KMS-11 (cell line): ENCODE data around the gene DHX58.

Source experiments
- H2AFZ ChIP-seq: fragments of 200-600 bp; sonication (generic); 2 replicates; pipeline ENCODE4 v1.6.1; 2016; ENCODE audit warnings: antibody characterized with exemption, mixed run types, low read depth
- H3K27ac ChIP-seq: fragments of 200-600 bp; sonication (generic); 2 replicates; pipeline ENCODE4 v1.6.1; 2016; ENCODE audit warnings: mild to moderate bottlenecking, mixed run types
- H3K27me3 ChIP-seq: fragments of 200-600 bp; sonication (generic); 2 replicates; pipeline ENCODE4 v1.6.1; 2017; ENCODE audit warnings: mild to moderate bottlenecking, low read depth, mixed run types, moderate library complexity; ENCODE audit not compliant: insufficient read depth
- H3K36me3 ChIP-seq: fragments of 200-600 bp; sonication (generic); 2 replicates; pipeline ENCODE4 v1.6.1; 2017; ENCODE audit warnings: mild to moderate bottlenecking, mixed run types; ENCODE audit not compliant: insufficient read depth
- H3K4me1 ChIP-seq: fragments of 200-600 bp; sonication (generic); 2 replicates; pipeline ENCODE4 v1.6.1; 2016; ENCODE audit warnings: mild to moderate bottlenecking, low read depth, mixed run types; ENCODE audit not compliant: poor library complexity, severe bottlenecking
- H3K4me2 ChIP-seq: fragments of 200-600 bp; sonication (generic); 2 replicates; pipeline ENCODE4 v1.7.0; 2016; ENCODE audit warnings: mild to moderate bottlenecking, mixed run types
- H3K4me3 ChIP-seq: fragments of 200-600 bp; sonication (generic); IDR thresholded peaks from 2 replicates; pipeline ENCODE4 v1.6.1; 2017; ENCODE audit warnings: low read depth, low read length, mixed read lengths; ENCODE audit not compliant: insufficient read depth
- H3K79me2 ChIP-seq: fragments of 200-600 bp; sonication (generic); 2 replicates; pipeline ENCODE4 v1.6.1; 2016; ENCODE audit warnings: low read depth, mixed run types; ENCODE audit not compliant: insufficient read depth
- H3K9ac ChIP-seq: fragments of 200-600 bp; sonication (generic); 2 replicates; pipeline ENCODE4 v1.6.1; 2016; ENCODE audit warnings: mild to moderate bottlenecking, mixed run types
- H4K20me1 ChIP-seq: fragments of 200-600 bp; sonication (generic); 2 replicates; pipeline ENCODE4 v1.6.1; 2016; ENCODE audit warnings: mild to moderate bottlenecking, mixed run types; ENCODE audit not compliant: insufficient read depth
- CTCF ChIP-seq: fragments of 200-600 bp; sonication (generic); conservative IDR thresholded peaks from 2 replicates; pipeline ENCODE4 v1.6.1; 2017; ENCODE audit warnings: low read depth, mild to moderate bottlenecking, antibody characterized with exemption, low read length, moderate library complexity, mixed read lengths

DHX58 gene

GRCh38 chr17:42131981-42132432, 19.5 kb upstream of the DHX58 start:
- Histone ChIP-seq H3K4me2 (peak overlapping the region; percentile 70), H3K9ac (no peak overlapping the region; the same call in 1 of the 2 replicates), H3K4me1 (peaks cover 89% of the 10 kb centered on the region), H3K27ac (peak overlapping the region; percentile 54), H3K4me3 (no peak overlapping the region), H3K27me3 (no peaks in the 10 kb centered on the region), H3K79me2 (peaks cover 45% of the 10 kb centered on the region), H3K36me3 (no peaks in the 10 kb centered on the region; the same call in 1 of the 2 replicates), H4K20me1 (peaks cover 11% of the 10 kb centered on the region; the same call in 1 of the 2 replicates), H2AFZ (no peak overlapping the region)
- no peak for TF ChIP-seq CTCF

DNA sequence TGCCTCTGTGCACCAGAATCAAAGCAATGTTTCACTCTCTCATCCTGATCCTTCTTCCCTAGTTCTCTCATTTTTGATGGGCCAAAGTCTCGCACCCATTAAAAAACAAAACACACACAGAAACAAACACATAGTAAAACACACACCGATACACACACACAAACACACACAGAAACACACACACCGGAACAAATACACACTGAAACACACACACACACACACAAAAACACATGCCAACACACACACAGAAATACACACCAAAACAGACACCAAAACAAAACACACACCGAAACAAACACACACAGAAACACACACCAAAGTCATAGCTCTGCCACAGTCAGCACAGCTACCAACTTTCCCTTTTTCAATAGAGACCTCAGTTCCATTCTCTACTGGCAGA, 18.7 kb upstream of the DHX58 start:
- H2AFZ ChIP-seq = no peak overlapping the region
- no peak overlapping the region for H3K27ac ChIP-seq
- H3K79me2 ChIP-seq = peaks cover 37% of the 10 kb centered on the region
- H3K9ac ChIP-seq = no peak overlapping the region; the same call in 1 of the 2 replicates
- H4K20me1 ChIP-seq = peaks cover 11% of the 10 kb centered on the region; the same call in 1 of the 2 replicates
- no peak overlapping the region for H3K4me3 ChIP-seq
- no peaks in the 10 kb centered on the region for H3K27me3 ChIP-seq
- peak overlapping the region; percentile 70; the same call in 1 of the 2 replicates for H3K4me2 ChIP-seq
- TF ChIP-seq CTCF = no peak
- no peaks in the 10 kb centered on the region; the same call in 1 of the 2 replicates for H3K36me3 ChIP-seq
- peaks cover 82% of the 10 kb centered on the region for H3K4me1 ChIP-seq

GRCh38 chr17:42130310-42130936, 17.9 kb upstream of the DHX58 start:
- Histone ChIP-seq H2AFZ (no peak overlapping the region), H3K4me1 (peaks cover 74% of the 10 kb centered on the region), H4K20me1 (peaks cover 11% of the 10 kb centered on the region; the same call in 1 of the 2 replicates), H3K4me2 (peak overlapping the region; percentile 59; the same call in 1 of the 2 replicates), H3K9ac (no peak overlapping the region), H3K27ac (no peak overlapping the region), H3K27me3 (no peaks in the 10 kb centered on the region), H3K36me3 (no peaks in the 10 kb centered on the region; the same call in 1 of the 2 replicates), H3K4me3 (no peak overlapping the region), H3K79me2 (peaks cover 30% of the 10 kb centered on the region)
- TF ChIP-seq CTCF = no peak

DNA sequence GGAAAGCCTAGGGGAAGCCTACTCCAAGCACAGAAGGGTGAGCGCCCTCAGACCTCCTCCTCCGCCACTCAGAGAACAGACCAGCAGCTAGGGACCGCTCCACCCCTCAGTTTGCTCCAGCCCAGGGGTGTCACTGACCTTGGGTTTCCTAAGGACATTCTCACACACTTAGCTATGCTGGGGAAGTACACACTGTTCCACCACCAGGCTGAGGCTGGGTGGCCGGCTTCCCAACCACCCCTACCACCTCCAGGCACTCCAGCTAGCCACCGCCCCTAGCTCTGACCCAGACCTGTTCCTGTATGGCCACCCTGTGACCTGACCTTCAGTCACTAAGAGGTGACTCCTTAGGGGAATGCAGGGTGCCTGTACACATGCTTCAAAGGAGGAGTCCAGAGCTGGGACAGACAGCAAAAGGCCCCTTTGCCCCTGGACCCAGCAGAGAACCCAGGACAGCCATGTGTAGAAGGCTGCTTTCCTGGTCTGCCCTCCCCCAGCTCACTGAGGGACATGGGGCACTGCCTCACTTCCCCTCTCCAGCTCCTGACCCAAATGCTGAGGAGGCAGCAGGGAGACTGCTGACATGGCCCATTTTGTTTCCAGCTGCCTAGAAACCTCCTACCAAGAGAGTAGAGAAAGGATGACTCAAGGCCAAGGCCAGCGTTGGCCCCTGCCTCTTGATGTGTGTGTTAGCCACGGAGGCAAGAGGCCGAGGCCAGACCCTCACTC, 16.8 kb upstream of the DHX58 start:
- no peaks in the 10 kb centered on the region; the same call in 1 of the 2 replicates for H3K36me3 ChIP-seq
- peak overlapping the region; percentile 59 for H3K4me2 ChIP-seq
- no peak overlapping the region for H3K4me3 ChIP-seq
- peaks cover 18% of the 10 kb centered on the region; the same call in 1 of the 2 replicates for H3K79me2 ChIP-seq
- H3K27me3 ChIP-seq = no peaks in the 10 kb centered on the region
- no peak for TF ChIP-seq CTCF
- no peak overlapping the region for H3K9ac ChIP-seq
- peaks cover 63% of the 10 kb centered on the region for H3K4me1 ChIP-seq
- peaks cover 9% of the 10 kb centered on the region; the same call in 1 of the 2 replicates for H4K20me1 ChIP-seq
- no peak overlapping the region for H2AFZ ChIP-seq
- H3K27ac ChIP-seq = peak overlapping the region; percentile 25; the same call in 1 of the 2 replicates
